ENCODE results near the gene HDGFL3.
"Not testable (repeated sequence)": the region's sequence is repeated elsewhere in the genome, so short reads cannot be mapped to it uniquely, and the experiment has no call there.

HDGFL3 gene

DNA sequence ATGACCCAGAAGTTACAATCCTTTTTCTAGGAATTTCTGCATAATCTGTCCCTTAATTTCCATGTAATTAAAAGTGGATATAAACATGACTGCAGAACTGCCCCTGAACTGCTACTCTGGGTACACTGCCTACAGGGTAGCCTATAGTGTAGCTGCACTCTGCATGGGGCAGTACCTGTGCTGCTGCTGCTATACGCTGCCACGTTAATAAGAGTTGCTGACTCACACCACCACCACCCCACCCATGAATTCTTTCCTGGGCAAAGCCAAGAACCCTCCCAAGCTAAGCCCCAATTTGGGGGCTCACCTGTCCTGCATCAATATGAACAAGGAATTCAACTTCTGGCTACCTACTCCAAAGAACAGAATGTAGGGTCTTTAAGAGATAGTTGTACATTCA lies 13.9 kb downstream of the HDGFL3 start:
- no peak for DNase-seq

- no peak for DNase-seq
These were observed 14.9 kb downstream of the HDGFL3 start for GRCh38 chr15:83192742-83193141.

- DNase-seq = no peak
These were observed 17.2 kb downstream of the HDGFL3 start for GRCh38 chr15:83190450-83190849.

GRCh38 chr15:83185561-83185960 lies 22.1 kb downstream of the HDGFL3 start:
- DNase-seq = no peak

GRCh38 chr15:83178869-83179325 lies 28.7 kb downstream of the HDGFL3 start:
- no peak for DNase-seq

- DNase-seq = no peak
These were observed 29.2 kb downstream of the HDGFL3 start for GRCh38 chr15:83178390-83178789.

GRCh38 chr15:83174891-83175290 lies 32.7 kb downstream of the HDGFL3 start:
- no peak for DNase-seq

DNA sequence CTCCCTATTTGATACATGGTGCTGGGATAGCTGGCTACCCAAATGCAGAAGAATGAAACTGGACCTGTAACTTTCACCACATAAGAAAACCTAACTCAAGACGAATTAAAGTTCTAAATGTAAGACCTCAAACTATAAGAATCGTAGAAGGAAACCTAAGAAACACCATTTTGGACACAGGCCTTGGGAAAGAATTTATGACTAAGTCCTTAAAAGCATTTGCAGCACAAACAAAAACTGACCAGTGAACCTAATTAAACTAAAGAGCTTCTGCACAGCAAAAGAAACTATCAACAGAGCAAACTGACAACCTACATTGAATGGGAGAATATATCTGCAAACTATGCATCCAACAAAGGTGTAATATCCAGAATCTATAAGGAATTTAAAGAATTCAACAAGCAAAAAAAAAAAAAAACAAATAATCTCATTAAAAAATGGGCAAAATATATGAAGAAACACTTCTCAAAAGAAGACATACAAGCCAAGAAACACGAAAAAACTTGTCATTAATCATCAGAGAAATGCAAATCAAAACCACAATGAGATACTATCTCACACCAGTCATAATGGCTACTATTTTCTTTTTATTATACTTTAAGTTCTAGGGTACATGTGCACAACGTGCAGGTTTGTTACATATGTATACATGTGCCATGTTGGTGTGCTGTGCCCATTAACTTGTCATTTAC lies 37.0 kb downstream of the HDGFL3 start:
- no peak for DNase-seq

- DNase-seq = not testable (repeated sequence)
These were observed 38.0 kb downstream of the HDGFL3 start for GRCh38 chr15:83169576-83169975.

GRCh38 chr15:83166830-83167229 lies 40.8 kb downstream of the HDGFL3 start:
- DNase-seq = no peak

DNA sequence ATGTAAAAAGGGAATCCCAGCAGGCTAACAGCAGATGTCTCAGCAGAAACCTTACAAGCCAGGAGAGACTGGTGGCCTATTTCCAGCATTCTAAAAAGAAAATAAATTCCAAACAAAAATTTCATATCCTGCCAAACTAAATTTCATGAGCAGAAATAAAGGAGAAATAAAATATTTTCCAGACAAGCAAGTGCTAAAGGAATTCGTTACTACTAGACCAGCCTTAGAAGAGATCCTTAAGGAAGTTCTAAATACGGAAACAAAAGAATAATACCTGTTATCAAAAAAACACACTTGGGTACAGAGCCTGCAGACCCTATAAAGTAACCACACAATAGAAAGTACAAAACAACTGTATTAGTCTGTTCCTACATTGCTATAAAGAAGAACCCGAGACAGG lies 41.4 kb downstream of the HDGFL3 start:
- no peak for DNase-seq

GRCh38 chr15:83164771-83165404 lies 42.7 kb downstream of the HDGFL3 start:
- DNase-seq = no peak

GRCh38 chr15:83164111-83164770 lies 43.4 kb downstream of the HDGFL3 start:
- no peak for DNase-seq

DNA sequence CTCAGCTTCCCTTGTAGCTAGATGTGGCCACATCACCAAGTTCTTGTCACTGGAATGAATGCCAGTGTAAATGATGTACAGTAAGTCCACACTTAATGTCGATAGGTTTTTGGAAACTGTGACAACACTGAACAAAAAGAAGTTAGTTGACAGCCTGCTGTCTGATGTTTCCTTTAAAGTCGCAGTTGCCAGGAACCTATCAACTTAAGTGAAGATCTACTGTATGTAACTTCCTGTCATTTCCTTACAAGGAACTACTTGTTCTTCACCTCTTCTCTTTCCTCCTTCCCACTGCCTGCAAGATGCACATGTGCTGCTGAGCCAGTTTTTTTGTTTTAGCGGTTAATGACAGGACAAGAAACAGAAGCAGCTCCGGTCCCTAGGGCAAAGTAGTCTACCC lies 44.6 kb downstream of the HDGFL3 start:
- no peak for DNase-seq

DNA sequence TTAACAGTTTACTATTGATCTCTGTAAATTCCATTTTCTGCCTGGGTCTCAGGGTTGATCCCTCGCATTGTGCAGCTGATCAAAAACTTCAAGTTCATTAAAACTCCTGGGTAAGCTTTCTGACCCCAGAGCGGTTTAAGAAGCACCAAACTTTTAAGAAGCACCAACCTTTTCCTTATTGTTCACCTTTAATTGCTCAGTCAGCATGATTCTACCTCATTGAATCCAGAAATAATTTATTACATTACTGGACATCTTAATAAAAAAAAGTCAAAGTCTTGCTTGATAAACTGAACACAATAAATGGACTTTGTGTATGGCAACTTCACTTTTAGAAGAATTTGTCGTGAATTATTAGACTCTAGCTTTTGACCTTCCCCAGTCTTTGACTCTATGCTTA lies 46.9 kb downstream of the HDGFL3 start:
- DNase-seq = no peak

DNA sequence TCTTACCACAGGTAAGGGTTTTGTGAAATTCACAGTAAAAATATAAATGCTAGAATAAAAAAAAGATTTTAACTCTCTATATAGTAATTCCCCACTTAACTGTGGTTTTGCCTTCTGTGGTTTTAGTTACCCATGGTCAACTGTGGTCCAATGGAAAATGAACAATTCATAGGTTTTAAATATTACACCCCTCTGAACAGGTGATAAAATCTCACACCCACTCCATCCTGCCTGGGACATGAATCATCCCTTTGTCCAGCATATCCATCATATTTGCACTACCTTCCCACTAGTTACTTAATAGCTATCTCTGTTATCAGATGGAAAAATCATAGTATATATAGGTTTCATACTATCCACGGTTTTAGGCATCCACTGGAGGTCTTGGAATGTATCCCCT lies 49.2 kb downstream of the HDGFL3 start:
- no peak for DNase-seq

DNA sequence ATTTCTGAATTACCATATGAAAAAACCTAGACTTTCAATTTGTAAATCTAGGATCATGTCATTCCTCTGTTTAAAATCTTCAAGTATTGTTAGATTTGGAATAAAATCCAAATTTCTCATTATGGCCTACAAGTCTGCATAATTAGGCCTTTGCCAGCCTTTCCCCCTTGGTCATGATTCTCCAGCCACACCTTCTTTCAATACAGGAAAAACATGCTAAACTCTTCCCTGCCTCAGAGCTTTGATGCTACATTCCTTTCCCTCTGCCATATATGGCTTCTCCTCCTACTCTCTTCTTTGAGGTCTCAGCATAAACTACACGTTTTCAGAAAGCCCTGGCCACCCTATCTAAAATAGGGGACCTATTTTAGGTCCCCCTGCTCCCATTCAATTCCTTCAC lies 51.7 kb downstream of the HDGFL3 start:
- no peak for DNase-seq

DNA sequence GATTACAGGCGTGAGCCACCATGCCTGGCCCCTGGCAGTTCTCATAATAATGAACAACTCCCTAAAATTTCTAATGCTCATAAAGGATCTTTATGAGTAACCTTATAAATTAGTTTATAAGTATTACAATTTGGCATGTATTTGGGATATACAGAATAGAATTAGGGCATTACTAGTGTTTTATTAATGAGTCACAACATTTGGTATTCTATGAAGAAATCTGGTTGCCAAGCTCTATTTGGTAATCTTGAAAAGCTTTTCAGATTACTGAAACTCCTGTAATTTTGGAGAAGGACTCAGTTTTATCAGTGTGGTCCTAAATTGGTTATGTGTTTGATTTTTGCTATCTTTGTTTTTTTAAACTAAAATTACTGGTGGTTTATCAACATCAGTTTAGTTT lies 54.3 kb downstream of the HDGFL3 start:
- no peak for DNase-seq

GRCh38 chr15:83144771-83145170 lies 62.9 kb downstream of the HDGFL3 start:
- DNase-seq = no peak

- not testable (repeated sequence) for DNase-seq
These were observed 65.5 kb downstream of the HDGFL3 start for GRCh38 chr15:83142151-83142550.

- no peak for DNase-seq
These were observed 74.6 kb downstream of the HDGFL3 start for GRCh38 chr15:83132861-83133523.

DNA sequence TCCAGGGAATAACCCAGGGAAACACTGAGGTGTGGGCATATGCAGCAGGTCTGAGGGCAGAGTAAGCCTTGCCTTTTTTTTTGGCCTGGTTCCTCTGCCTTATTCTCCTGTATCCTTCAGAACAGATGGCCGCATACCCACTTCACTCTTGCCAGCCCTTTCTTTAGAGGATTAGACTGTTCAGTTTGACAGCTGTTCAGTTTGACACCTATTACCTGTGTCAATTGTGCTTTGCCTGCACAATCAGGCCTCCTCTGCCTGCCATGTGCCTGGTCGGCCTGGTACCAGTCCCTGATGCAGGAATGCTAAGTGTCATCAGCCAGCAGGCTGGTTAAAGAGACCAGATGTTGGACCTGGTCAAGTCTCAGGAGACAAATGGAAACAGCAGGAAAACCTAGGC lies 77.8 kb downstream of the HDGFL3 start:
- no peak for DNase-seq

DNA sequence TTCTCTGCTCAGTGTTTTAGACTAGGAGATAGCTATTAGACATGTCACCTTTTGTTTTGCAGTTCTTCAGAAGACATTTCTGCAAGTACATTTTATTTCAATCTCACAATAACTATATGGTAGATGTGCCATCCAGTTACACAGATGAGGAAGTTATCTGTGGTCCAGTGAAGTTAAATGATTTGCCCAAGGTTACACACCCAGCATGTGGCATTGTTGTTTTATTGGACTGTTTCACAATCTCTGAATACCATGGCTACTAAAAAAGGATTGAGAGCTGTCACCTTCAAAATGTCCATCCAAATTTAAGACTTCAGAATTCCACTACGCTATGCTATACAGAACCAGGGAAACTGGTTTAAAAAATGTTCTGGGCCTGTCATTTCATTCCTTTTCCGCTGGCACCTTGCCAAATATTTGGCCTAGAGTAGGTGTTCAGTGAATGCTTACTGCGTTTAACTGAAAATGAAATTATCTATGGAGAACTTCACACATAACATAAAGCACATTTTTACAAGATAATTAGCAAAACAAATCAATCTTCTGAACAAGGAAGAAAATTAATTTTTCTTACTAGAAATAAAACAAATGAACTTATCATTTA lies 80.0 kb downstream of the HDGFL3 start:
- no peak for DNase-seq

Measured in SIG-M5 (cell line).